ENCODE data around the gene FAF1.

The FAF1 gene

GRCh38 chr1:50995651-50996050 is 35.6 kb upstream of the FAF1 start:
- no peak for DNase-seq (ENCODE audit: low read depth)
- TF ChIP-seq CTCF (conservative IDR thresholded peaks at IDR 0.05; ENCODE audit: low read depth, low read length) = no peak
- H3K4me3 ChIP-seq (ENCODE audit: low read depth, low read length) = no peak overlapping the region

- no peak overlapping the region for H3K4me3 ChIP-seq (ENCODE audit: low read depth, low read length)
- no peak for DNase-seq (ENCODE audit: low read depth)
- no peak for TF ChIP-seq CTCF (conservative IDR thresholded peaks at IDR 0.05; ENCODE audit: low read depth, low read length)
These were observed 34.9 kb upstream of the FAF1 start for GRCh38 chr1:50994997-50995396.

GRCh38 chr1:50993645-50994044 is 33.6 kb upstream of the FAF1 start:
- no peak for TF ChIP-seq CTCF (conservative IDR thresholded peaks at IDR 0.05; ENCODE audit: low read depth, low read length)
- H3K4me3 ChIP-seq (ENCODE audit: low read depth, low read length) = no peak overlapping the region
- no peak for DNase-seq (ENCODE audit: low read depth)

GRCh38 chr1:50992532-50993318 is 32.7 kb upstream of the FAF1 start:
- TF ChIP-seq CTCF (conservative IDR thresholded peaks at IDR 0.05; ENCODE audit: low read depth, low read length) = no peak
- no peak for DNase-seq (ENCODE audit: low read depth)
- no peak overlapping the region for H3K4me3 ChIP-seq (ENCODE audit: low read depth, low read length)

GRCh38 chr1:50989694-50990093 is 29.6 kb upstream of the FAF1 start:
- DNase-seq (ENCODE audit: low read depth) = no peak
- no peak for TF ChIP-seq CTCF (conservative IDR thresholded peaks at IDR 0.05; ENCODE audit: low read depth, low read length)
- no peak overlapping the region for H3K4me3 ChIP-seq (ENCODE audit: low read depth, low read length)

GRCh38 chr1:50986653-50987052 is 26.6 kb upstream of the FAF1 start:
- H3K4me3 ChIP-seq (ENCODE audit: low read depth, low read length) = no peak overlapping the region
- no peak for TF ChIP-seq CTCF (conservative IDR thresholded peaks at IDR 0.05; ENCODE audit: low read depth, low read length)
- DNase-seq (ENCODE audit: low read depth) = peak; percentile 22

- DNase-seq (ENCODE audit: low read depth) = no peak
- H3K4me3 ChIP-seq (ENCODE audit: low read depth, low read length) = no peak overlapping the region
- no peak for TF ChIP-seq CTCF (conservative IDR thresholded peaks at IDR 0.05; ENCODE audit: low read depth, low read length)
These were observed 25.0 kb upstream of the FAF1 start for GRCh38 chr1:50985094-50985493.
